Left lung (tissue), 10 donors: ENCODE data around the gene ARHGEF12. TPM values are rescaled to one million over a fixed set of nuclear protein-coding genes. Genes with fewer than 3 reads are reported as not detected.

Experiments used
- ATAC-seq: fragments of 200-7000 bp; cut with Tn5 transposase; one replicate; pipeline ENCODE4 v1.9.1; 2020; ENCODE audit warnings: moderate library complexity
- DNase-seq, 4 donors: peaks; one replicate each; pipeline ENCODE4 v3.0.0-alpha.2; 2013 to 2020
- H3K27ac ChIP-seq, 2 donors: fragments of 200-600 bp; sonication (generic) in 1 of 2; one replicate each; pipeline versions ENCODE4 v1.5.0 to v1.8.0; 2020 to 2021
- H3K27me3 ChIP-seq, 2 donors: fragments of 200-600 bp; sonication (generic) in 1 of 2; one replicate each; pipeline versions ENCODE4 v1.5.0 to v1.8.0; 2020 to 2021
- H3K36me3 ChIP-seq, 2 donors: fragments of 200-600 bp; sonication (generic) in 1 of 2; one replicate each; pipeline versions ENCODE4 v1.5.0 to v1.8.0; 2020 to 2021
- H3K4me1 ChIP-seq, 2 donors: fragments of 200-600 bp; one replicate each; pipeline ENCODE4 v1.8.0; 2021
- H3K4me3 ChIP-seq, 2 donors: fragments of 200-600 bp; sonication (generic) in 1 of 2; one replicate each; pipeline versions ENCODE4 v1.5.0 to v1.8.0; 2020 to 2021; ENCODE audit warnings: mild to moderate bottlenecking in 1 of 2
- H3K9me3 ChIP-seq, 2 donors: fragments of 200-600 bp; sonication (generic) in 1 of 2; one replicate each; pipeline versions ENCODE4 v1.5.0 to v1.8.0; 2020 to 2021
- CTCF ChIP-seq, 2 donors: fragments of 200-600 bp; sonication (generic) in 1 of 2; IDR thresholded peaks; one replicate each; pipeline versions ENCODE4 v1.5.0 to v1.8.0; 2021; ENCODE audit warnings: antibody characterized with exemption in 2 of 2
- intact Hi-C, 2 donors: fragments of 100-400 bp; cut with DNase I; formaldehyde crosslinking; loops; one replicate each; pipeline versions ENCODE4 v1.11.2 to v1.14.2; 2022
- polyA plus RNA-seq, 6 donors: library from polyadenylated mRNA; unstranded; fragments of 120-200 nt; gene quantifications; one replicate each; pipeline ENCODE4 v1.2.1, GENCODE V29; 2013; ENCODE audit not compliant: insufficient read length in 6 of 6
- total RNA-seq, 2 donors: library from RNA; stranded (reverse); fragmentation: NEBNext Ultra II Directional; extraction: Animal tissue kit (Norgen Biotek cat#: 25700); gene quantifications; one replicate each; pipeline ENCODE4 v1.2.1, GENCODE V29; 2021
- donor health status: DM: no; HTN: yes; CAD: no.
- donor health status: DM: no; HTN: no; CAD: no.

Gene ARHGEF12
- total and polyA plus RNA-seq, 8 donors: 91.4 to 109 (median 99.6) TPM

DNA sequence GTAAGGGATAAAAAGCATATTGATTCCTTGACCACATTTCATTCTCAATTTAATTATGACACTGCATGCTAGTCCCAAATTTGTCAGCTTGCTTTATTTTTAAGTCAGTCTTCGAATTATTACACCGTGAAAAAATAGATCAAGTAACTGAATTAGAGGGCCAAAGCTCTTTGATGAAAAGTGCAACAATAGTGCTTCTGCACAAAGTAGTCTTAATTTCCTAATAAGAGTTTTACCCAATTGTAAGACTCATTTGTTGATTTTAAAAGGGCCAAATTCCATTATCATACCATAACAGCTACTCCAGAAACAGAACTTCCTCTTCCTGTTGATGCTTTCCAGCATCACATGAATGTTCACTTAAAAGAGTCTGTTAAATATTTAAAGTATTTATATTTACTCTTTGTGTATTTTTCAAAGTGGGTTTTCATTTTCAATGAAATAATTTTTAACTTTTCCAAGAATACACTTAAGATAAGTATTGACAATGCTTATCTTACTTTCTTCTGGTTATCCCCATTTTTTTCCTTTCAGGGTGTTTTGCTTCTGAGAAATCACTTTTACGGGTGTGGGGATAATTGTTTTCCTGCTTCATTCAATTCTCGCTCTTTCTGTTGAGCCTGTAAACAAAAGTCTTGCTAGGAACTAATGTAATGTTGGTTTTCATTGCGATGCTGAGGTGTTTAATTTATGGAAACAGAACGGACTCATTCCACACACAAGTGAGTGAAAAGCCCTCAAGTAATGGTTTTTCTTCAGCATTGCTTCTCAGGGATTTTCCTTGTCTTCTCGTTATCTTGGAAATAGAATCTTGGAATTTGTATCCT lies 2.1 kb downstream of the ARHGEF12 start:
- no peaks in the 10 kb centered on the region for H3K9me3 ChIP-seq
- H3K4me1 ChIP-seq: peaks cover 17 to 48% of the 10 kb centered on the region in 2 donors
- H3K27ac ChIP-seq: peak overlapping the region; percentile 91 to 97
- ATAC-seq (no peak), DNase-seq (peak in 1 of 4 donors; percentile 34)
- peak overlapping the region; percentile 68 to 79 for H3K4me3 ChIP-seq
- H3K27me3 ChIP-seq: peaks cover 0 to 90% of the 10 kb centered on the region in 2 donors
- TF ChIP-seq CTCF (IDR thresholded peaks at IDR 0.05): no peak
- H3K36me3 ChIP-seq: no peaks in the 10 kb centered on the region
- intact Hi-C loops: loop anchor here in 1 of 2 donors (10.0 kb wide), 3 partner anchors 76 to 346 kb away; no protein-coding TSS in a partner anchor

DNA sequence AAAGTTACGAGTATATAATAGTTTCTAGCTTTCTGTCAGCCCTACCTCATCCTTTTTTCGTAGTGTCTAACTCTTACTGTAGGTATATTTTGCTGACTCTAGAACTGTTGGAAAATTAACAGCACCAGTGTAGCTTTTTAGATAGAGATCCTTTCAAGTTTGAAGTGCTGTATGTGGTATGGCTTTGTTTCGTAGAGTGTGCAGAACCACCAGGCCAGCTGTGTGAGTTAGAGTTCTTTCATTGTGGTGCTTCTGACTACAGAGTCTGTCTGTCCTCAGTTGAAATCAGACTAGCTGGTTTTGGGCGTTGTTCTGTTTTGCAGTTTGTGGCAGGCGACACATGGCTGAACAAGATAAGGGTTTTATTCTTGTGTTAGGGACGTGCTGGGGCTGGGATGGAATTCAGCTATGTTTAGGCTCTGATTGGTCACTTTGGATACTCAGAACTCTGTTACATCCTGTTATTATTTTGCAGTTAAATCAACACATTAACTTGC lies 3.2 kb downstream of the ARHGEF12 start:
- Histone ChIP-seq H3K4me3 (peak overlapping the region; percentile 68 to 79), H3K27me3 (peaks cover 0 to 81% of the 10 kb centered on the region in 2 donors), H3K36me3 (no peaks in the 10 kb centered on the region), H3K27ac (peak overlapping the region; percentile 91 to 97), H3K4me1 (peaks cover 28 to 54% of the 10 kb centered on the region in 2 donors), H3K9me3 (no peaks in the 10 kb centered on the region)
- intact Hi-C loops: loop anchor here in 1 of 2 donors (10.0 kb wide), 3 partner anchors 75 to 345 kb away; no protein-coding TSS in a partner anchor
- DNase-seq (peak in 2 of 4 donors; percentile 49 to 59), ATAC-seq (no peak)
- no peak for TF ChIP-seq CTCF (IDR thresholded peaks at IDR 0.05)

- intact Hi-C loops: no loop called here
- ATAC-seq: no peak
- no peaks in the 10 kb centered on the region for H3K36me3 ChIP-seq
- peak overlapping the region in 1 of 2 donors; percentile 79 for H3K4me3 ChIP-seq
- no peaks in the 10 kb centered on the region for H3K9me3 ChIP-seq
- H3K27ac ChIP-seq: peak overlapping the region in 1 of 2 donors; percentile 97
- H3K4me1 ChIP-seq: peaks cover 33 to 61% of the 10 kb centered on the region in 2 donors
- no peak for TF ChIP-seq CTCF (IDR thresholded peaks at IDR 0.05)
- H3K27me3 ChIP-seq: peaks cover 0 to 88% of the 10 kb centered on the region in 2 donors
- DNase-seq: no peak
Observed at GRCh38 chr11:120340529-120340928, 4.3 kb downstream of the ARHGEF12 start.

GRCh38 chr11:120342226-120342625 lies 6.0 kb downstream of the ARHGEF12 start:
- TF ChIP-seq CTCF (IDR thresholded peaks at IDR 0.05): no peak
- Histone ChIP-seq H3K4me1 (peaks cover 32 to 58% of the 10 kb centered on the region in 2 donors), H3K36me3 (no peaks in the 10 kb centered on the region), H3K4me3 (no peak overlapping the region), H3K9me3 (no peaks in the 10 kb centered on the region), H3K27me3 (peaks cover 0 to 86% of the 10 kb centered on the region in 2 donors), H3K27ac (no peak overlapping the region)
- ATAC-seq (no peak), DNase-seq (no peak)
- intact Hi-C loops: no loop called here

GRCh38 chr11:120342678-120343077 lies 6.5 kb downstream of the ARHGEF12 start:
- Histone ChIP-seq H3K4me1 (peaks cover 36 to 58% of the 10 kb centered on the region in 2 donors), H3K4me3 (no peak overlapping the region), H3K36me3 (no peaks in the 10 kb centered on the region), H3K27ac (no peak overlapping the region), H3K27me3 (peaks cover 0 to 86% of the 10 kb centered on the region in 2 donors), H3K9me3 (no peaks in the 10 kb centered on the region)
- no peak for TF ChIP-seq CTCF (IDR thresholded peaks at IDR 0.05)
- DNase-seq (no peak), ATAC-seq (no peak)
- intact Hi-C loops: no loop called here
